ENCODE measurements around the gene GPC6.

Gene GPC6

GRCh38 chr13:94210816-94211215 lies 984.2 kb downstream of the GPC6 start:
- no peak for DNase-seq (ENCODE audit: low read depth)

GRCh38 chr13:94212196-94212595 lies 985.6 kb downstream of the GPC6 start:
- no peak for DNase-seq (ENCODE audit: low read depth)

- DNase-seq (ENCODE audit: low read depth), result no peak
These were observed 987.5 kb downstream of the GPC6 start for GRCh38 chr13:94214121-94214520.

GRCh38 chr13:94214975-94215374 lies 988.4 kb downstream of the GPC6 start:
- DNase-seq (ENCODE audit: low read depth), result no peak

- DNase-seq (ENCODE audit: low read depth), result no peak
These were observed 989.9 kb downstream of the GPC6 start for GRCh38 chr13:94216476-94216875.

GRCh38 chr13:94217370-94217769 lies 990.8 kb downstream of the GPC6 start:
- no peak for DNase-seq (ENCODE audit: low read depth)

GRCh38 chr13:94218537-94218936 lies 991.9 kb downstream of the GPC6 start:
- no peak for DNase-seq (ENCODE audit: low read depth)

GRCh38 chr13:94218951-94219350 lies 992.3 kb downstream of the GPC6 start:
- no peak for DNase-seq (ENCODE audit: low read depth)

- DNase-seq (ENCODE audit: low read depth), result no peak
These were observed 998.1 kb downstream of the GPC6 start for GRCh38 chr13:94224670-94225069.

GRCh38 chr13:94227255-94227879 lies 1000.8 kb downstream of the GPC6 start:
- DNase-seq (ENCODE audit: low read depth), result no peak

GRCh38 chr13:94228763-94229162 lies 1002.2 kb downstream of the GPC6 start:
- DNase-seq (ENCODE audit: low read depth), result no peak

GRCh38 chr13:94232161-94232950 lies 1005.7 kb downstream of the GPC6 start:
- no peak for DNase-seq (ENCODE audit: low read depth)

GRCh38 chr13:94232956-94233355 lies 1006.3 kb downstream of the GPC6 start:
- DNase-seq (ENCODE audit: low read depth), result no peak

GRCh38 chr13:94233401-94233800 lies 1006.8 kb downstream of the GPC6 start:
- no peak for DNase-seq (ENCODE audit: low read depth)

- DNase-seq (ENCODE audit: low read depth), result no peak
These were observed 1007.2 kb downstream of the GPC6 start for GRCh38 chr13:94233837-94234236.

- DNase-seq (ENCODE audit: low read depth), result no peak
These were observed 1008.1 kb downstream of the GPC6 start for GRCh38 chr13:94234738-94235137.

- DNase-seq (ENCODE audit: low read depth), result no peak
These were observed 1009.5 kb downstream of the GPC6 start for GRCh38 chr13:94236132-94236531.

GRCh38 chr13:94236872-94237271 lies 1010.3 kb downstream of the GPC6 start:
- no peak for DNase-seq (ENCODE audit: low read depth)

GRCh38 chr13:94239135-94239534 lies 1012.5 kb downstream of the GPC6 start:
- DNase-seq (ENCODE audit: low read depth), result no peak

- DNase-seq (ENCODE audit: low read depth), result no peak
These were observed 1015.9 kb downstream of the GPC6 start for GRCh38 chr13:94242554-94242953.

- DNase-seq (ENCODE audit: low read depth), result no peak
These were observed 1016.9 kb downstream of the GPC6 start for GRCh38 chr13:94243551-94243950.

GRCh38 chr13:94246495-94246894 lies 1019.9 kb downstream of the GPC6 start:
- DNase-seq (ENCODE audit: low read depth), result no peak

- no peak for DNase-seq (ENCODE audit: low read depth)
These were observed 1021.3 kb downstream of the GPC6 start for GRCh38 chr13:94247890-94248289.

Measured in stimulated activated CD8-positive, alpha-beta memory T cell treated with anti-CD3 and anti-CD28 coated beads, Interleukin-12 subunit alpha, Interleukin-12 subunit beta, amount 100 ng/mL, for 1 hour (primary cell).